Medulla oblongata (tissue), 1 donor: ENCODE measurements around the gene ZBTB5.
"Not testable (repeated sequence)": the region's sequence is repeated elsewhere in the genome, so short reads cannot be mapped to it uniquely, and the experiment has no call there.

ENCODE experiments used
- DNase-seq: peaks from one replicate; pipeline ENCODE4 v3.0.0-alpha.2; 2015; ENCODE audit errors: extremely low spot score

Gene ZBTB5

DNA sequence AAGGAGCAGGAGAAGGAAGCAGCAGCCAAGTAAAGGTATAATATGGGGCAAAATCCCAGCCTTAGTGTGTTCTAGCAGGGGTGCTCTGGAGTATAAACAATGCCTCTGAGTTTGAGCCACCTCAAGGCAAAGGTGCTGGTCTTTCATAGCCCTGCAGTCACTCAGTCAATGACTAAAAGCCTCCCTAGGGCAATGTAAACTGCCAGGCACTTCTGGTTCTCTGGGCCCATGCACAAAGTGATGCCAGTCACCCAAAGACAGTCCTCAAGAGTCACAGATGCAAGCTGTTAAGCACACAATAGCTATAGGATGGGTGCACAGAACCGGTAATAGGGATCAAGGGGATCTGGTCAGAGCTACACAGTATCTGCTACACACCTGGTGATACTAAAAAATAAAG is 12.6 kb downstream of the ZBTB5 start:
- no peak for DNase-seq

DNA sequence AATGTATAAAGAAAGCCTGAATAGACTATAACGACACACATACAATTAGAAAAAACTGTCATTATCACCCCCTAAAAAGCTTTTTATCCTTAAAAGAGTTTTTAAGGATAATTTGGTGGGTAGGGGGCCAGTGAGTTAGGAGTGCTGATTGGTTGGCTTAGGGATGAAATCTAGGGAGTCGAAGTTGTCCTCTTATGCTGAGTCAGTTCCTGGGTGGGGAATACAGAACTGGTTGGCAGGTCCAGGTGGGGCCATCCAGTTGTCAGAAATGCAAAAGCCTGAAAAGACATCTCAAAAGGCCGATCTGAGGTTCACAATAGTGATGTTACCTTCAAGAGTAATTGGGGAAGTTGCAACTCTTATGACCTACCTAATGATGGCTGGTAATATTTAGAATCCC is 13.6 kb downstream of the ZBTB5 start:
- no peak for DNase-seq

DNA sequence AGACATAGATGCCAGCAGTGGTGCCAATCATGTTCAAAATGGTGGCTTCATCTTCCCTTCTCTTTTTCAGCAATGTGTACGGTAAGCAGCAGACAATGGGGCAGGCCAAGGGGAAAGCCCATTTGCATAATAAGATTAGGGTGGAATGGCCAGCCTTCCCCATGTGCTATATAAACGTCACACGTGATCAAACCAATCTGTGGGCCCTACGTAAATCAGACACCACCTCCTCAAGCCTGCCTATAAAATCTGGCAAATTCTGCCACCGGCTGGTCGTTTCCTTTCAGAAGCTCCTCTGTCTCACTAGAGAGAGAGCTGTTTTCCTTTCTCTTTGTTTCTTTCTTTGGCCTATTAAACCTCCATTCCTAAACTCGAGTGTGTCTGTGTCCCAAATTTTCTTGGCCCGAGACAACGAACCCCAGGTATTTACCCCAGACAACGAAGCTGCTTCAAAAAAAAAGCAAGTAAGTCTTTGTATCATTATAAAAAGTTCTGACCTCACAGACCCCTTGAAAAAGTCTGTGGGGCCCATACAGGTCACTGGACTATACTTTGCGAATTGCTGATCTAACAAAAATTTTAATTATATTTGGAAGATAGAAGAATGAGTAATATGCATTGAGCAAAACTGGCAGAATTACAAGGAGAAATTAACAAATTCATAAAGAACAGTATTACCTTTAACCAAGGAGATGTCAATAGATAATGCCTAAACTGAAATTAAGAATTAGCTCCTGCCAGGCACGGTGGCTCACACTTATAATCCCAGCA is 15.2 kb downstream of the ZBTB5 start:
- peak; percentile 88 for DNase-seq

DNA sequence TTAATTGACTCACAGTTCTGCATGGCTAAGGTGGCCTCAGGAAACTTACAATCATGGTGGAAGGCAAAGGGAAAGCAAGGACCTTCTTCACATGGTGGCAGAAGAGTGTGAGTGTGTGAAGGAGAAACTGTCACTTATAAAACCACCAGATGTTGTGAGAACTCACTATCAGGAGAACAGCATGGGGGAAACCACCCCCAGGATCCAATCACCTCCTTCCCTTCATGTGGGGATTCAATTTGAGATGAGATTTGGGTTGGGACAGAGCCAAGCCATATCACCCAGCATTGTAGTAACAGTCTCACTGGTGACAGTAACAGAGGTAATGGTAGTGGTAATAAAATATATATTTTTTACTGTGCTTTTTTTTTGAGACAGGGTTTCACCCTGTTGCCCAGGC is 18.1 kb downstream of the ZBTB5 start:
- DNase-seq, result no peak

DNA sequence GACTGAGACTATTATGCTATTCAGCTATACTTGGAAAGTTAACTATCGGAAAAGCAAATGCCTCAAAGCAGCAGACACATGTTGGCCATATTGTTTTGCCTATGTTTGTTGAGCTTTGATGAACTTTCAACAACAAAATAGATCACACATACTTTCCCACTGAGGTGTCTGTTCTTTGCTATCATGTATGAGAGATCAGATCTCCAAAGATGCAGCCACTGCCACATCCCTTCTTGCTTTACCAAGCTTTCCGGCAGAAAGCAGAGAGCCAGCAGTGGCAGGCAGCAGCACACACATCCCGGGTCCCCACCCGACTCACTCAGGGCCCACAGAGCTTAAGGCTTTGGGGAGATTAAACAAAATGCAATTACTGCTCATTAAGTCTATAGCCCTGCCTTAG is 18.8 kb downstream of the ZBTB5 start:
- no peak for DNase-seq

DNA sequence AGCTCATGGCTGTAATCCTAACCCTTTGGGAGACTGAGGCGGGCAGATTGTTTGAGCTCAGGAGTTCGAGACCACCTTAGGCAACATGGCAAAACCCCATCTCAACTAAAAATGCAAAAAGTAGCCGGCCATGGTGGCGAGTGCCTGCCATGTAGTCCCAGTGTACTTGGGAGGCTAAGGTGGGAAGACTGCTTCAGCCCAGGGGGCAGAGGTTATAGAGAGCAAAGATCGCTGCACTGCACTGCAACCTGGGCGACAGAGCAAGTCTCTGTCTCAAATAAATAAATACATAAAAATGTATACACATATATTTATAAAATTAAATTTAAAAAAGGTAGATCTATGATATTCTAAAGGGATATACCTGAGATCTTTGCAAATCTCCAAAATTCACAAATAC is 19.4 kb downstream of the ZBTB5 start:
- no peak for DNase-seq

DNA sequence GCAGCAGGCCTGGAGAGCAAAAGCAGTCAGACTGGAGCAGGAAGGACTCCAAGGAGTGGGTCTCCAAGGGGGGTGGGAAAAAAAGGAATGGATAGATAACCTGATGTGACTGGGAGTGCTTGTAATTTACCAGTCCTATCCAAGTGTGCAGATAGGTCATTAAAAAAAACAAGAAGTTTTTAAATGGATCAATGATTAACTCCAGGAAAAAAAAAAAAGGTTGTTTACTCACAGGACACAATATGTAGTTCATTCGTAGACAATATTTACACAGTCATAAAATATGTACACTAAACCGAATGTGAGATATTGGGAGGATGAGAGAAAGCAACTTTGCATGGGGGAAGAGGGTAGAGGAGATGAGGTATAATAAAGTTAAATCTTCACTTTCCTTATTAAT is 20.4 kb downstream of the ZBTB5 start:
- no peak for DNase-seq

DNA sequence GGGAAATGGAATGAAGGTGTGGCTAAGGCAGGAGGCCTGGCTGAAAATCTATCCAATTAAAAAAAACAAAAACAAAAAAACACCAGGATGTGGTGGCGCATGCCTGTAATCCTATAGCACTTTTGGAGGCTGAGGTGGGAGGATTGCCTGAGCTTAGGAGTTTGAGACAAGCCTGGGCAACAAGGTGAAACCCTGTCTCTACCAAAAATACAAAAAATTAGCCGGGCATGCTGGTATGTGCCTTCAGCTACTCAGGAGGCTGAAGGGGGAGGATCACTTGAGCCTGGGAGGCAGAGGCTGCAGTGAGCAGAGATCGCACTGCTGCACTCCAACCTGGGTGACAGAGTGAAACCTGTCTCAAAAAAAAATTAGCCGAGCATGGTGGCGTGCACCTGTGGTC is 21.7 kb downstream of the ZBTB5 start:
- no peak for DNase-seq

DNA sequence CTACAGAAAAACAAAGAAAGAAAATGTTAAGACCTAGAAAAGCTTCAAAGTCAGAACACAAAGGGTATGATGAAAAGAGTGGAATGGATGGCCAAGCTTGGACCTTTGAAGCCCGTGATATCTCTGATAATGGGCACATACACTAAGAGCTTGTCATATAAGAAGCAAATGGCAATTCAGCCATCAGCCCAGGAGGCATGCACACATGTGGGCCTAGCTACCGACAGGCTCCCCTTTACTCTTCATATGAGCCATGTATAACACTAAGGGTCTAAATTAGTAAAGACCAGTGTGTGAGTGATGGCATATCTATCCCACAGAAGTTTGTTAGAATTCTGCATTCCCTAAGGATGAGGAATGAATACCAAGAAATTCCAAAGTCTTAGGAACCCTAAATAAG is 22.7 kb downstream of the ZBTB5 start:
- no peak for DNase-seq

DNA sequence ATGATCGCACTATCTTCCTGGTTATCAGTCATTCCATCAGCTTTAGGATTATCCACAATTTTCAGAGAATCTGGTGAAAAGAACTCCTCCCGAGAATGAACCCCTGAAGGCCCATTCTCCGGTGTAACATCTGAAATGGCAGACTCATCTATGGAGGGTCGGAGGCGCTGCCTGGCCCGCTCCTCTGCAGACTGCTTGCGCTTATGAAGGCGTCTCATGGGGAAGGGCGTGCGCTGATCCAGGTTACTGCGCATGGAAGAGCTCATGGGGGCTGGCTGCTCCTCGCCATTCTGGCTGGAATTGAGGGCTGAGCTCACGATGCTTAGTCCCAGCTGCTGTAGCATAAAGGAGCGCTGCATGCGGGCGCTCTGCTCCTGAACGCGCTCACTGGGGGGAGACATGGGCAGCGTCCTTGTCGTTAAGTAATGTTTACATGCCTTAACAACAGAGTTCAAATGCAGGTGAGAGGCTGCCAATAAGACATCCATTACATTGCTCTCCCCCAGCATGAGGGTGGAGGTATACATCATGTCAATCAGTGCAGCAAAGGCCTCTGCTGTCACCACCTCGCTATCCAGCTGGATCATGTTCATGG is 23.4 kb downstream of the ZBTB5 start:
- no peak for DNase-seq

DNA sequence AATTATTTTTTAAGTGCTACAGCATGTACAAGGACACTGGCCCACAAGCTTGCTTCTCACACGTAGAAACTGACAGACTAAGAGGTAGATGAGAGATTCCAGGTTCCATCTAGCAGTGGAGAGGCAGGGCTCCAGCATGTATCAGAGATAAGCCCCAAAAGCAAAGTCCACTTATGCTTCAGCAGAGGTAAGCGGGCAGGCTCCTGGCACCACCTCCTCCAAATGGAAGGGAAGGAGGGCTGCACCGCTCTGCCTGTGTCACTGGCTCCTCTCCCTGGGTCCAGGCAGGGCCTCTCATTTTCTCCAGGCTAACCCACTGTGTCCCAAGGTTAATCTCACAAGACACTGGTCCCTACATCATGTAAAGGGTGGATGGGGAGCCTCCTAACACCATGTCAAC is 26.9 kb downstream of the ZBTB5 start:
- DNase-seq, result no peak

DNA sequence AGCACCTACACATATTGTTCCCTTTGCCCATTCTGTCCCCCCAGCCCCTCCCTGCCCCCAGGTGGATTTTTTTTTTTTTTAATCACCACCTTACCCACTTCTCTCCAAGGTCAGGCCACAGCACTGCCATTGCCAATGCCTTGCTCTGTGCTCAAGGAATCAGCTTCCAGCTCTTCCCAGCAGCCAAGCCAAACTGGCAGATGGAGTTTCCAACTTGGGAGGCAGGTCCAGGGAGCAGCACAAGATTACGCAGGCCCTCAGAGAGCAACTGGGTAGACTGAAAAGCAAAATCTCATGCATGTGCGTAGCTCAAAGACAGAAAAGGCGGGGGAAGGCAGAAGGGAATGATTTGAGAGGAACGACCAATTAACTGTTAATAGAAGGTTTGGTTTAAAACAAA is 27.6 kb downstream of the ZBTB5 start:
- DNase-seq, result peak; percentile 51

DNA sequence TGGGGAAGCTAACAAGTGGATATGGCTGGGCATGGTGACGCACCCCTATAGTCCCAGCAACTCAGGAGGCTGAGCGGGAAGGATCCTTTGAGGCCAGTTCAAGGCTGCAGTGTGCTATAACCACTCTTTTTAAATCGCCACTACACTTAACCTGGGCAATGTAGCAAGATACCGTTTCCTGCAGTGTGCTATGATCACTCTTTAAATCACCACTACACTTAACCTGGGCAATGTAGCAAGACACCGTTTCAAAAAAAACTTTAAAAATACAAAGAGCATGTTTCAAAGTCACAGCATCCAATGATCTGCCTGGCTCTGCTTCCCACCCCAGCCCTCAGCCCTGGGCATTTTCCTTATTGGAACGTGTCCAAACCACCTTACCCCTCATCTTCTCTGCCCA is 28.2 kb downstream of the ZBTB5 start:
- no peak for DNase-seq

DNA sequence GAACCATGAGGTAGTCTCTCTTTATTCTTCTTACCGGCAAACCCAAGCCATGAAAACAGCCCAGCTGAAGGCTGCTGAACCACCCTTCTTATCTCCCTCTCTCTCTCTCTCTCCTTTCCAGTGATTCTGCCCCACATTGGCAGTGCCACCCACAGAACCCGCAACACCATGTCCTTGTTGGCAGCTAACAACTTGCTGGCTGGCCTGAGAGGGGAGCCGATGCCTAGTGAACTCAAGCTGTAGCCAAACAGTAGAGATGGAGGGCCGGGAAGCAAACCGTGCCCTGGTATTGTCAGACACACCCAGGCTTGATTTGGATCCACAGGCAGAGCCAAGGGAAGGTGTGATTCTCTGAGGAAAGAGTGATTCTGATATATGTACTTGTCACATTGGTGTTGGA is 28.7 kb downstream of the ZBTB5 start:
- no peak for DNase-seq

DNA sequence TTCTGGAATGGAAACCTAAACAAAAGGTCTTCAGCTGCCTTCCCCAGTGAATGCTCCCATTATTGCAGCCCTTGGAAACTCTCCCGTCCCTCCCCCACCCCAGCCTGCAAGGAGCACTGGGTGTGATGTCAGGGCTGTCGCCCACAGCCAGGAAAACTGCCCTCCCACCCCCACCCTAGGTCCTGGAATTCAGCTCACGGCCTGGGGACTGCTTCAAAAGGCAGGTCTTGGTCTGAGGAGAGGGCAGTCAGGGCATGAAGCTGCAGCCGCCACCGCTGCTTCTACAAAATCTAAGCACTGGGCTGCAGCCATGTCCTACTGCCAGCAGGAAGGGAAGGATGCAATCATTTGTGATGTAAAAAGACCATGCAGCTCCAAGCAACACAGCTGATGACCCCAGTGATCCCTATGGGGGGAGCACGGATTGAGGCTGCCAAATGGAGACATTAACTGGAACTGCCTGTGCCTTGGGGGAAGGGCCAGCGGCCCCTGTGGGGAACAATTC is 31.3 kb downstream of the ZBTB5 start:
- DNase-seq, result peak; percentile 96

DNA sequence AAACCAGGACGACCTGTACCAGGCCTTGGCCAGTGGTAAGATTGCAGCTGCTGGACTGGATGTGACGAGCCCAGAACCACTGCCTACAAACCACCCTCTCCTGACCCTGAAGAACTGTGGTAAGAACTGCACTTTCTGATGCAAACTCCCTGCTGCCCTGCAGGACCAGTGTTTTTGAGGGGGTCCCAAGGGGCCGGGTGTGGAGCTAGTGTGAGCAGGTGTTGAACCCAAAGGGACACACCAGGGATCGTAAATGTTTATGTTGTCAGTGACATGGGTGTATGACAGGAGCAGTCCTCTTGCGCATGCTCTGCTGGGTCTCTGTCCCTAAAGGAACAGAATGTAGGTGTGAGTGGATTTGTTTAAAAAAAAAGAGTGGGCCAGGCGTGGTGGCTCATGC is 33.2 kb downstream of the ZBTB5 start:
- DNase-seq, result no peak

DNA sequence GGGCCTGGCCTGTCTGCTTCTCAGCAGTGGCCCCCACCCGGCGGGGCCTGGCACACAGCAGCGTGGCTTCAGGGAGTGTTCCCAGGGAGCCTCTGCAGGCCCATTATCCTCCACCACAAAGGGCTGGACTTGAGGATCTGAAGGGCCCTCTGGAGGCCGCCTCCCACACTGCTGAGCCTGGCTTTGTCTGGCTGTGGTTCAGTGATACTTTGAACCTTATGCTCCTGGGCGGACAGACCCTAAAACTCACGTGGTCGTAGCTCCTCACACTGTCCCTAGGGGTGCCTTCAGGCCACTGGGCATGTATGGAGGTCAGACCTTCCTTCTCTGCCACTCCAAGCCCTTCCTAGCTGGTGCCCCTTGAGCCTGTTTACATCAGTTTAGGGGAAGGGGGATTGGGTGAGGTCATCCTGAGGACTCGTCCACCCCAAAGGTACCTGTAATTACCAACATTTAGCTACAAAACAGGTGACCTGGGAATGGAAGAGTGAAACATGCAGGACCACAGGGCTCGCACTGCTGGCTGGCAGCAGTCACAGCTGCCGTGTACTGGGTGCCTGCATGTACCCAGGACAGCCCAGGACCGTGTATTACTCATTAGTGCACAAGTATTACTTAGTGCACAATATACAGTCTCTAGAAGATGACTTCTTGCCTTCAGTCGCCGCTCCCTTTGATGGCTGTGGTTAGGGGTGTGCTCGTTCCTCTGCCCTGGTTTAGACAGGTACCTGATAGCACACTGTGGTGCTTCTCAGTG is 34.2 kb downstream of the ZBTB5 start:
- peak; percentile 92 for DNase-seq

DNA sequence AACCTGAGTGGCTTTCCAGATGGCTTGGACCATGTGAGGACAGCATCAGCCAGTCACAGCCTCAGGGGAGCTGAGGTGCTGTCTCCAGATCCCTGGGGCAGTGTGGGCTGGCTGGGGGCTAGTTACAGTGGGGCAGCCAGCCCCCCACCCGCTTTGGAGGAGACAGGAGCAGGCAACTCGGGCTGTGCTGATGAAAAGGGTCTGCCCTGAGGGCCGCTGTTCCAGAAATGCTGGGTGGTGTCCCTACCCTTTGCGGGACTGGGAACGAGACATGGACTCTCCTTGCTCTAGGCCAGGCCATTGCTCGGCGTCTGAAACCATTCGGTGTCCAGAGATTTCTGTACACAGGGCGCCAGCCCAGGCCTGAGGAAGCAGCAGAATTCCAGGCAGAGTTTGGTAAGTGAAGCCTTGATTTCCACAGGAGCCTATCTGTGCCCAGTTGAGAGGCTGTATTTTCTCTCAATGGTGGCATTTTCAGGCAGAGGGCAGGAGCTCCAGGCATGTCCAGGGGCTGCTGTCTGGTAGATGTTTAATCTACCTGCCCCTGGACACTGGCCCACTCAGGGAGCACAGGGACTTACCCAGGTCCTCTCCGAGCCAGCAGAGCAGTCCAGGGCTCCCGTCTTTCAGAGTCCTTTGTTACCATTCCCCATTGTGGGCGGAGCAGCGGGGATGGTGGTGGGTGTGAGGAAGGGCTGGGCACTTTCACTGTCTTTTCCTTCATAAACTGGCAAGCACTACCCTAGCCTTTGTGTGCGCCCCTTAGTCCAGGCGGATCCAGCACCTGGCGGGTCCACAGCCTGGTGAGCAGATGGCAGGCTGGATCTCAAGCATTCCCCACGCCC is 35.6 kb downstream of the ZBTB5 start:
- DNase-seq, result no peak

DNA sequence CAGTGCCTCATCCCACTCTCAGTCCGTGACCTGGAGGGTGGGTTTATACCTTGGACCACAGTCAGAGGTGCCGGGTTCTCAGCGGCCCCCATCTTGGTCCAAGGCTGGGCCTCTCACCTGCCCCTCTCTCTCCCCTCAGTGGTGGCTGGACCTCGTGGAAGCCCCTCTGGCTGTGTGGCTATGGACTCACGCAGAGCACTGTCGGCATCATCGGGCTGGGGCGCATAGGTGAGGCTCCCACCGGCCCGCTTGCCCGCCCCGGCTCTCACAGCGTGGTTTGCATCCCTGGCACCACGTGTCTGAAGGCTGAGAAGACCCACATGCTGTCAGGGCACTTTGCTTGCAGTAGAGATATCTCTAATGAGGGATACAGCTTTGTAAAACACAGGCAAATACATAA is 36.9 kb downstream of the ZBTB5 start:
- no peak for DNase-seq

DNA sequence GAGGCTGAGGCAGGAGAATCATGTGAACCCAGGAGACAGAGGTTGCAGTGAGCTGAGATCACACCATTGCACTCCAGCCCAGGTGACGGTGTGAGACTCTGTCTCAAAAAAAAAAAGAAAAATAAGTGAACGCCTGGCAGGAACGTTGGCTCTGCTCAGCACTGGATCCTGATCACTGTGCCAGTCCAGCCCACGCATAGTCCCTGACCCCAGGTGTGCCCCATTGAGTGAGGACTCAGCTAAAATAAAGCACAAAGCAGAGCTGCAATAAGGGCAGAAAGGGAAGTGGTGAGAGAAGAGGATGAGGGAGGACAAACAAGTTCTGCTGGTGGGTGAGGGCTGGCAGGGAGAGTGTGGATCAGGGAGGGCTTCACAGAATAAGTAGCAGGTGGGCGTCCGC is 38.4 kb downstream of the ZBTB5 start:
- no peak for DNase-seq

DNA sequence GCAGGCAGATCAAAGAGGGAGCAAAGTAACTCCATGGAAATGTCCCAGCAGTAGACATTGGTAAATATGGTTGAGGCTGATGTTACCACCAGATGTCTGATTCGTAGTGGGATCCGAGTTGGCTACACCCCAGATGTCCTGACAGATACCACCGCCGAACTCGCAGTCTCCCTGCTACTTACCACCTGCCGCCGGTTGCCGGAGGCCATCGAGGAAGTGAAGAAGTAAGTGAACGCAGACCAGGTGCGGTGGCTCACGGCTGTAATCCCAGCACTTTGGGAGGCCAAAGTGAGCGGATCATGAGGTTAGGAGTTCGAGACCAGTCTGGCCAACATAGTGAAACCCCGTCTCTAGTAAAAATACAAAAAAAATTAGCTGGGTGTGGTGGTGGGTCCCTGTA is 38.8 kb downstream of the ZBTB5 start:
- not testable (repeated sequence) for DNase-seq

DNA sequence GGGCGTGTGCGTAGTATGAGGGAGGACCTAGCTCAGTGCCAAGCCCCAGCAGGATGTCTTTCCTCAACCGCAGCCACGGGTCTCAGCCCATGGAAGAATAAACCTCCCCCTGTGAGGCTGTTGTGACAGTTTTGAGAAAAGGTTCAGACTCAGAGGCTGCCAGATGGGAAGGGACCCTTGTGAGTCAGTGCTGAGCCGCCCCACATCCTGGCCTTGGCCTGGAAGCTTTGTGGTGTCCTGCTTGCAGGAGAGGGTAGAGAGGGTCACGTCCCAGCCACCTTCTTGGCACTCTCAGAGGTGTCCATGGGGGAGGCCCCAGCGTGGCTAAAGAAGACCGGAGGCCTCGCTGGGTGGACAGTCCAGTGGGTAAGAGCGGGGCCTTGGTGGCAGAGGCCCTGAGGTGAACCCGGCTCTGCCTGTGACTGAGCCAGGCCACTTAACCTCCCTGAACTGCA is 39.9 kb downstream of the ZBTB5 start:
- no peak for DNase-seq
